Peyer's patch (tissue), 4 donors: ENCODE data around the gene ATRN.

ENCODE experiments used
- CTCF ChIP-seq, 6 experiments: fragments of 450-650 bp in 4 of 6; fragments of 200-600 bp in 2 of 6; sonication (generic) in 1 of 6; IDR thresholded peaks; one replicate each; pipeline ENCODE4 v1.5.1; 2017 to 2019; ENCODE audit warnings: antibody characterized with exemption in 6 of 6, mild to moderate bottlenecking in 3 of 6, moderate library complexity in 1 of 6
- POLR2A ChIP-seq, 2 donors: fragments of 450-650 bp; IDR thresholded peaks; one replicate each; pipeline ENCODE4 v1.5.1; 2017; ENCODE audit warnings: antibody characterized with exemption in 2 of 2, mild to moderate bottlenecking in 2 of 2, moderate library complexity in 2 of 2

DNA sequence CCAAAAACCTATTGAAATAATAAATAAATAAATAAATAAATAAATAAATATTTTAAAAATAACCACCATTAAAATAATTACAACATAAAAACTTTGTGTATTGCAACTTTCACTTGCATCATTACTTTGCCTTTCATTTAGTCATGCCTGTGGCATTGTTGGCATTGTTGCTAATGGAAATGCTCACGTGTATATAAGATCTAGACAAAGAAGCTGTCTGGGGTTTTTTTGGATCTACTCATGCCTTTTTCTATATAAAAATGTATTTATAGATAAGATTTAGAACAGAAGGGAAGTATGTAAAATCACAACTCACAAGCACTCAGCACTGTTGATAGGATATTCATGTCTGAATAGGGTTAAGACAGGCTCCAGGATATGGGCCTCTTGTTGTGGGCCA, 164.5 kb downstream of the ATRN start:
- TF ChIP-seq CTCF (IDR thresholded peaks at IDR 0.05) (no peak), POLR2A (IDR thresholded peaks at IDR 0.05) (no peak)
